ENCODE data around the gene MATN1.
"Not testable (repeated sequence)": the region's sequence is repeated elsewhere in the genome, so short reads cannot be mapped to it uniquely, and the experiment has no call there.

MATN1 gene

DNA sequence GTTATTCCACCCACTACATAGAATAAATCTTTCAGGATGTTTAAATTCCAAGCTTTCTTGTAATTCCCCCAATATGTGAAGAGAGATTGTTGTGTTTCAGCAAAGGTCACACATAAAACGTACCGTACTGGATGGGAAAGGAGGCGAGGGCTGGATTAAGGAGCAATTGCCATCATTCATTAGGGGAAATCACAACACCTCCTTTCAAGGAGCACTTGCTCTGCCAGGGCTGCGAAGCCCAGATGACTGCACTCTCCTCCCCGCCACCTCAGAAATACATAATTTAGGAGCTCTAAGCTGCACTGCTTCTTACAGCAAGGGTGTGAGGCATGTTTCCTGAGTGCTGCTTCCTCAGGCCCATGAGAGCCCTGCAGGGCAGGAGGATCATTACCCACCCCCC lies 29.6 kb downstream of the MATN1 start:
- no peak for DNase-seq

- DNase-seq: no peak
These were observed 30.0 kb downstream of the MATN1 start for GRCh38 chr1:30693366-30693765.

DNA sequence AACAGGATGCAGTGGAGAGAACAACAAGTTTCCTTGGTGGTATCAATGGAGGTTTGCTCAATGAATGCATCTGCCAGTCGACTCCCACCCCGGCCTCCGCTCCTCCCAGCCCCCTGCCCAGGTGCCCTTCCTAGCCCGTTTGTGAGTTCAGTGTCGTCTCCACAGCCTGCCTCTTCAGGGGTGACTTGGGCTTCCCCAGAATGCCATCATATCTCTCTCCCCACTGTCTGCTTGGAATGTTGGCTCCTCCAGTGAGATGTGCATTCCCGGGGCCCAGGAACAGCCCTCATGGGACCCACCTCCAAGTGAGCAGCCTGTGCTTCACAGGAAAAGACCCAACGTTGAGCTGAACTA lies 30.5 kb downstream of the MATN1 start:
- no peak for DNase-seq

- DNase-seq: no peak
These were observed 31.0 kb downstream of the MATN1 start for GRCh38 chr1:30692201-30692947.

DNA sequence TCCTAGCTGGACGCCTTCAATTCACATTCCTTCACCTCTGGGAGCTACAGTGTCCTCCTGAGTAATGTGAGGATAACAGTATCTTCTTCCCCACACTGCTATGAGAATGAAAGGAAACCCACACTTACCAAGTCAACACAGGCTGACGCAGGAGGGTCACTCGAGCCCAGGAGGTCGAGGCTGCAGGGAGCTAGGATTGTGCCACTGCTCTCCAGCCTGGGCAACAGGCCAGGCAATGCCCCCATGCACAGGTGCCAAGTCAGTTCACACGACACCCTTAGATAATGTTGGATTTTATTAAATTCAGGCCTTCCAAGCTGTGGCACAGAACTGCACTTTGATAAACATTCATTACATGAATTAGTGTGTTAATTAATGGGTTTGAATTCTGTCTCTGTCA lies 31.9 kb downstream of the MATN1 start:
- DNase-seq: no peak

GRCh38 chr1:30689901-30690645 lies 33.3 kb downstream of the MATN1 start:
- no peak for DNase-seq

DNA sequence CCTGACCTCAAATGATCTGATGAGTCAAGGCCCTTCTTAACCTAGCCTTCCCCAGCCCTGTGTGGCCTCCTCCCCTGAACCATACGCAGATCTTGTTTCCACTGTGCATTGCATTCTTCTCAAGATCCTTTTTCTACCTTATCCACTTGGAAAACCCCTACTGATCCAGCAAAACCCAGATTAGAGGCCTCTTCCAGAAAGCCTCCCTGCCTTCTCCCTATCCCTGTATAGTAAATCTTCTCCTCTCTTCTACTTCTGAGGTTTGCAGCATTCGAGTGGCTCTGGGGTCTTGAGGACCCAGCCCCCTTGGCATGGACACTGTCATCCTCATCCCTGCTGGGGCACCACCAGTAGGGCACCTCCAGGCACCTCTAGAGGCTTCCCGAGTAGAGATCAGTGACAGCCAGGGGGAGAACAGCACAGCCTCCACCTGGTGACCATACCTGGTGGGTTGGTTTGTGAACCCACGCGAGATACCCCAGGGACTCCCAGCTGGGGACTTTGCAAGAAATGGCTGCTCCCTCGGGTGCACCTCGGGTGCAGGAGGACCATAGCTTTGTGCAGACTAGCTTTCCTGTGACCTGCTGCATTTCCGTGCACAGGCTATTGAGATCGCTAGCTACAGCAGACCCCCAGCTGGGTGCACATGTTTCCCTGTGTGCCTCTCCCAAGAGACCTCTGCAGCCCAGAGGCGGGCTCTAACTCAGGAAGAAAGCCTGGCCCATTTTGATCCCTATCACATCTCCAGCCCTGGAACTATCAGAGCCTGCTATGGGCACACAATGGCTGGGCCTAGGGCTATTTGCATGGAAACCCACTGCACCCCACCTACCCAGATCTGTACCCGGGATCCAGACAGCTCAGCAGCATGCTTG lies 34.2 kb downstream of the MATN1 start:
- DNase-seq: no peak

DNA sequence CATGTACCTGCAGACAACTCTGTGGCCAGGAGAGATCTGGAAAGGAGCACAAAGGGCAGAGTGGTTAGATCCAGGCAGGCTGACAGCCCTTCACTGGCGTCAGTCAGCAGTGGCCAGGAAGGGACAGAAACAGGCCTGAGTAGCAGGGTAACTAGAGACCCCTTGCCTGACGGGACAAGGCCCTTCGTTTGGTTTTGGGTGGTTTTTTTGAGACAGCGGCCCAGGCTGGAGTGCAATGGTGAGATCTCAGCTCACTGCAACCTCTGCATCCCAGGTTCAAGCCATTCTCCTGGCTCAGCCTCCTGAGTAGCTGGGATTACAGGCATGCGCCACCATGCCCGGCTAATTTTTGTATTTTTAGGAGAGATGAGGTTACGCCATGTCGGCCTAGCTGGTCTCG lies 34.9 kb downstream of the MATN1 start:
- DNase-seq: not testable (repeated sequence)

GRCh38 chr1:30687886-30688285 lies 35.5 kb downstream of the MATN1 start:
- no peak for DNase-seq

GRCh38 chr1:30686236-30686935 lies 37.0 kb downstream of the MATN1 start:
- DNase-seq: no peak

GRCh38 chr1:30685796-30686165 lies 37.6 kb downstream of the MATN1 start:
- no peak for DNase-seq

DNA sequence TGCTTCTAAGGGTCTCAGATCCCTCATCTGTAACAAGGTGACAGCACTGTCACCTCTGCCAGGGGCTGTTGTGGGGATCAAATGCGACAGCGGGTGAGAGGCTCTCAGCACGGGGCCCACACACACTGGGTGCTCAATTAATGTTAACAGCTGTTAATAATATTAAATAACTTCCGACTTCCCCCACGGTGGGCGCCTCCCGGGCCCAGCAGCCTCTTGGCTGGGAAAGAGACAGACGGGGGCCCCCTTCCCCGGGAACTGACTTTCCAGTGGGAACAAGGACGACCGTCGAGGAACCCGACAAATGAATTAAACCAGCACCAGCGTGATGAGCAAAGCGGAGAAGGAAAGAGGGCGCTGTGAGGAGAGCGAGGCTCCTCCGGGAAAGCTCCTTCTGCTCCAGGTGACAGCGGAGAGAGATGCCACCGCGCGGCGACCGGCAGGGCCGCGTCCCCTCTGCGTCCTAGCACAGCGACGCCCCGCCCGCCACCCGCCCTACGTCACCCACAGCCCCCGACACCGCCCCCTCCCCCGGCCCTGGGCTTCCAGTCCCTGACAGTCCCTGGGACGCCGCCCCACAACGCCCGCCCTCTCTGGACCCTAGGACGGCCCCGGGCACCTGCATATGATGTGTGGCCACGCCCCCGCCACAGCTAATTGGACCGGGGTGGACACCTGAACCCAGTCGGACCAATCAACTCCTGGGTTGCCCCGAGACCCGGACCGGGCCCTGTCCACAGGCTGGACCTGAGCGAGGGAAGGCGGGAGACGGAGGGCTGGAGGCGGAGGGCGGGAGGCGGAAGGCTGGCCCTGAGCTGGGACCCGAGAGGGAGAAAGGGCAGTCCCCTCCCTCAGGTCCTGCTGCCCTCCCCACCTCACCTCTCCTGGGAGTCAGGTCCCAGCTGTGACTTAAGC lies 38.2 kb downstream of the MATN1 start:
- DNase-seq: no peak

- no peak for DNase-seq
These were observed 39.1 kb downstream of the MATN1 start for GRCh38 chr1:30684259-30684658.

GRCh38 chr1:30683699-30684098 lies 39.7 kb downstream of the MATN1 start:
- DNase-seq: no peak

- no peak for DNase-seq
These were observed 40.7 kb downstream of the MATN1 start for GRCh38 chr1:30682396-30683275.

- DNase-seq: no peak
These were observed 41.6 kb downstream of the MATN1 start for GRCh38 chr1:30681782-30682181.

DNA sequence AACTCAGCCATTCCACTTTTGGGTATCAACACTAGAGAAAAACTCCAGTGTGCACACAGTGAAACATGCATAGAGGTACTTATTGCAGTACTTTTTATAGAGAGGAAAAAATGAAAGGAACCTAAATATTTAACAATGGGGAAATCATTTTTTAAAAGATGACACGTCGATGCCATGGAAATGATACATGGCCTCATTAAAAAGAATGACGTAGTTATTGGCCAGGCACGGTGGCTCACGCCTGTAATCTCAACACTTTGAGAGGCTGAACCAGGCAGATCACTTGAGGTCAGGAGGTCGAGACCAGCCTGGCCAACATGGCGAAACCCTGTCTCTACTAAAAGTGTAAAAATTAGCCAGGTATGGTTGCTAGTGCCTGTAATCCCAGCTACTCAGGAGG lies 42.5 kb downstream of the MATN1 start:
- no peak for DNase-seq

- DNase-seq: no peak
These were observed 43.0 kb downstream of the MATN1 start for GRCh38 chr1:30680429-30680828.

DNA sequence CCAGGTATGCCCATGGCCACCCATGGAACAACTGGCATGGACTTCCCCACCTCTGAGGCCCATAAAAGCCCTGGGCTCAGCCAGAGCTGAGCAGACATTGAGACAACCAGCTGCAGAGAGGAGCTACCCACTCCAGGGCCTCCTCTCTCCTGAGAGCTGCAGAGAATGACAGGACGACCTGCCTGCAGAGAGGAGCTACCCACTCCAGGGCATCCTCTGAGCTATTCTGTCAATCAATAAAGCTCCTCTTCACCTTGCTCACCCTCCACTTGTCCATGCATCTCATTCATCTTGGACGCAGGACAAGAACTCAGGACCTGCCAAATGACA lies 43.4 kb downstream of the MATN1 start:
- DNase-seq: no peak

GRCh38 chr1:30679201-30679975 lies 44.0 kb downstream of the MATN1 start:
- no peak for DNase-seq
